Measurements from ENCODE around the gene SNX30. TPM values are rescaled to one million over a fixed set of nuclear protein-coding genes. Genes with fewer than 3 reads are reported as not detected.

The SNX30 gene
- total RNA-seq = 10.3 and 14.1 TPM in 2 replicates

GRCh38 chr9:112750016-112750763 is at the start of gene SNX30:
Gene SNX30, plus strand, starts transcription at chr9:112750760. Its CDS starts 242 bp downstream, at chr9:112751002.

GRCh38 chr9:112717661-112718331 is 32.8 kb upstream of the SNX30 start, which contains the start of gene INIP:
Gene INIP, minus strand, starts transcription at chr9:112718117. Its CDS starts 1,632 bp downstream, at chr9:112716485.

GRCh38 chr9:112890106-112891081 is 139.8 kb downstream of the SNX30 start, which contains the start of gene SLC46A2:
Gene SLC46A2, minus strand, starts transcription at chr9:112890876. Its CDS starts 195 bp downstream, at chr9:112890681.

Other genes starting within 250 kb of the SNX30 start
- 11.4 and 11.7 TPM in 2 replicates for gene INIP, start 32.6 kb upstream of the SNX30 start, total RNA-seq
- gene SLC46A2, start 140.1 kb downstream of the SNX30 start, total RNA-seq = not detected in 2 replicates

Data from pericardium fibroblast (primary cell).